ENCODE data around the gene PSMD5. TPM values are rescaled to one million over a fixed set of nuclear protein-coding genes. Genes with fewer than 3 reads are reported as not detected.

The PSMD5 gene
- total and polyA plus RNA-seq, 2 of the 4 experiments (the other 2 are of a cell fraction) = 25.6 to 26.1 TPM

DNA sequence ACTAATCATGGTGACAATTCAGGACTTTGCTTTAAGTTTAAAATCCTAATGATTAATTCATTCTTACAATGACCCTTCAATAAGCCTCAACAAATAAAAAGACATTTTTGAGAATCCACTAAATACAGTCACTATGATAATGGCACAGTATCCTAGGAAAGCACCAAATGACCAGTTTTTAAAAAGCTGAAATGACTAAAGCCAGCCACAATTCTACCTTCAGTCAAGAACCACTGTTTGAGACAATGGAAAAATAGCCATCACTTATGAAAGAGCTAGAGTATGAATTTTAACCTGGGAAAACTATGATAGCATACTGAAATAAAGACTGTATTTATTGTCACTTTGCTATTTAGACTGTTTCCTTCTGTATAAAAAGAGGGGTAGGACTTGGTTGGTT, 63.5 kb downstream of the PSMD5 start:
- H2AK5ac ChIP-seq (ENCODE audit: low read depth, low read length) = no peak overlapping the region
- no peak overlapping the region for H2BK120ac ChIP-seq (ENCODE audit: low read depth, low read length)
- H3K23ac ChIP-seq (ENCODE audit: low read depth, low read length) = no peak overlapping the region
- no peak overlapping the region for H3K14ac ChIP-seq (replicated peaks; ENCODE audit: low read depth, low read length)
- TF ChIP-seq, protein P1, sequence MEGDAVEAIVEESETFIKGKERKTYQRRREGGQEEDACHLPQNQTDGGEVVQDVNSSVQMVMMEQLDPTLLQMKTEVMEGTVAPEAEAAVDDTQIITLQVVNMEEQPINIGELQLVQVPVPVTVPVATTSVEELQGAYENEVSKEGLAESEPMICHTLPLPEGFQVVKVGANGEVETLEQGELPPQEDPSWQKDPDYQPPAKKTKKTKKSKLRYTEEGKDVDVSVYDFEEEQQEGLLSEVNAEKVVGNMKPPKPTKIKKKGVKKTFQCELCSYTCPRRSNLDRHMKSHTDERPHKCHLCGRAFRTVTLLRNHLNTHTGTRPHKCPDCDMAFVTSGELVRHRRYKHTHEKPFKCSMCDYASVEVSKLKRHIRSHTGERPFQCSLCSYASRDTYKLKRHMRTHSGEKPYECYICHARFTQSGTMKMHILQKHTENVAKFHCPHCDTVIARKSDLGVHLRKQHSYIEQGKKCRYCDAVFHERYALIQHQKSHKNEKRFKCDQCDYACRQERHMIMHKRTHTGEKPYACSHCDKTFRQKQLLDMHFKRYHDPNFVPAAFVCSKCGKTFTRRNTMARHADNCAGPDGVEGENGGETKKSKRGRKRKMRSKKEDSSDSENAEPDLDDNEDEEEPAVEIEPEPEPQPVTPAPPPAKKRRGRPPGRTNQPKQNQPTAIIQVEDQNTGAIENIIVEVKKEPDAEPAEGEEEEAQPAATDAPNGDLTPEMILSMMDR (conservative IDR thresholded peaks at IDR 0.05; ENCODE audit: low read depth, low read length) = no peak
- no peak for TF ChIP-seq POLR2A (IDR thresholded peaks at IDR 0.05; ENCODE audit: low read depth, low read length)
- no peak for TF ChIP-seq MXI1 (IDR thresholded peaks at IDR 0.05; ENCODE audit: borderline replicate concordance, low read depth, low read length)
- TF ChIP-seq MAZ (IDR thresholded peaks at IDR 0.05; ENCODE audit: borderline replicate concordance, low read depth, low read length) = no peak
- TF ChIP-seq RFX5 (IDR thresholded peaks at IDR 0.05; ENCODE audit: low read depth, low read length) = no peak
- TF ChIP-seq SMC3 (IDR thresholded peaks at IDR 0.05; ENCODE audit: low read depth, low read length) = no peak
- TF ChIP-seq MAFK (IDR thresholded peaks at IDR 0.05; ENCODE audit: low read depth, low read length) = no peak
- TF ChIP-seq, protein P2, sequence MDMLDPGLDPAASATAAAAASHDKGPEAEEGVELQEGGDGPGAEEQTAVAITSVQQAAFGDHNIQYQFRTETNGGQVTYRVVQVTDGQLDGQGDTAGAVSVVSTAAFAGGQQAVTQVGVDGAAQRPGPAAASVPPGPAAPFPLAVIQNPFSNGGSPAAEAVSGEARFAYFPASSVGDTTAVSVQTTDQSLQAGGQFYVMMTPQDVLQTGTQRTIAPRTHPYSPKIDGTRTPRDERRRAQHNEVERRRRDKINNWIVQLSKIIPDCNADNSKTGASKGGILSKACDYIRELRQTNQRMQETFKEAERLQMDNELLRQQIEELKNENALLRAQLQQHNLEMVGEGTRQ (IDR thresholded peaks at IDR 0.05; ENCODE audit: low read depth, low read length) = no peak
- TF ChIP-seq NFE2L2 (IDR thresholded peaks at IDR 0.05; ENCODE audit: low read depth, low read length) = no peak
- no peak overlapping the region for H4K91ac ChIP-seq (ENCODE audit: insufficient read depth, low read depth, low read length)
- no peak overlapping the region for H3K4me2 ChIP-seq (ENCODE audit: low read depth, low read length)
- no peak overlapping the region for H3K27ac ChIP-seq (ENCODE audit: insufficient read depth, low read length)
- CTCF ChIA-PET = interaction anchor here (0.7 to 2.1 kb wide), 2 partner anchors 12 to 492 kb away, joined by 3 to 7 read pairs; no protein-coding TSS in a partner anchor
- H3K4me1 ChIP-seq (ENCODE audit: control insufficient read depth, insufficient read depth, low read length) = 0 out of 2 replicates have a peak, but pooled peaks cover under 1% of the 10 kb centered on the region
- H3K79me1 ChIP-seq (ENCODE audit: low read depth in 1 of 2, low read length in 2 of 2) = peaks cover 40 to 53% of the 10 kb centered on the region in 2 experiments
- peaks cover 6% of the 10 kb centered on the region for H3K9me1 ChIP-seq (ENCODE audit: insufficient read depth, low read length)
- in situ Hi-C loops (cut with MboI; ENCODE audit: low sequenced_read_pairs) (no loop called here), dilution Hi-C loops (cut with HindIII; ENCODE audit: low sequenced_read_pairs, unreplicated experiment) (no loop called here), intact Hi-C loops (cut with micrococcal nuclease) (no loop called here)
- H3K4me3 ChIP-seq (ENCODE audit: insufficient read depth, low read depth, low read length) = no peak overlapping the region
- no peaks in the 10 kb centered on the region for H3K27me3 ChIP-seq (ENCODE audit: control insufficient read depth, insufficient read depth, low read length)
- no peak overlapping the region for H2BK20ac ChIP-seq (ENCODE audit: low read depth, low read length)
- H4K5ac ChIP-seq (ENCODE audit: low read depth, low read length) = no peak overlapping the region
- no peak overlapping the region for H3K4ac ChIP-seq (ENCODE audit: low read depth, low read length)
- H2BK15ac ChIP-seq (ENCODE audit: low read depth, low read length) = no peak overlapping the region
- no peak overlapping the region for H3K9ac ChIP-seq (ENCODE audit: low read depth, low read length)
- H3K56ac ChIP-seq (ENCODE audit: extremely low read depth, insufficient read depth, low read length) = no peak overlapping the region
- H3K18ac ChIP-seq (ENCODE audit: low read depth, low read length) = no peak overlapping the region
- no peaks in the 10 kb centered on the region for H3K9me3 ChIP-seq (ENCODE audit: control insufficient read depth, insufficient read depth, low read length)
- H2AK9ac ChIP-seq (replicated peaks; ENCODE audit: low read depth, low read length, poor library complexity) = no peak overlapping the region
- no peak for ATAC-seq (ENCODE audit: low read depth)
- H4K8ac ChIP-seq (ENCODE audit: low read depth in 2 of 2, low read length in 2 of 2) = no peak overlapping the region
- no peak overlapping the region for H2AFZ ChIP-seq (replicated peaks; ENCODE audit: low read length, poor library complexity)
- no peak overlapping the region for H2BK5ac ChIP-seq (ENCODE audit: low read depth, low read length, poor library complexity, severe bottlenecking)
- H3K36me3 ChIP-seq (ENCODE audit: control insufficient read depth, insufficient read depth, low read length) = peaks cover 14% of the 10 kb centered on the region
- POLR2A ChIA-PET (ENCODE audit: unreplicated experiment) = no interaction called here
- BruUV-seq (replicated peaks) = no TSS peak
- no peak for DNase-seq
- peaks cover 5% of the 10 kb centered on the region; the same call in 1 of the 2 replicates for H4K20me1 ChIP-seq (ENCODE audit: insufficient read depth, low read length)

All from IMR-90 (cell line).